HL-60 (cell line): ENCODE results near the gene PTPRO.

ENCODE experiments used
- CTCF ChIP-seq: IDR thresholded peaks from one replicate; pipeline ENCODE4 v1.5.1; 2011; ENCODE audit warnings: low read length, control low read depth, inconsistent platforms; ENCODE audit not compliant: insufficient read depth
- GABPA ChIP-seq: IDR thresholded peaks from 2 replicates; pipeline ENCODE4 v1.6.1; 2012; ENCODE audit warnings: low read depth
- POLR2AphosphoS5 ChIP-seq: IDR thresholded peaks from 2 replicates; pipeline ENCODE4 v1.6.1; 2012; ENCODE audit warnings: low read depth

GRCh38 chr12:15444523-15444922, 122.2 kb downstream of the PTPRO start:
- TF ChIP-seq CTCF, result no peak
- no peak for TF ChIP-seq GABPA
- no peak for TF ChIP-seq POLR2AphosphoS5
